Lower lobe of right lung (tissue), 2 donors: ENCODE data around the gene SLC39A11. TPM values are rescaled to one million over a fixed set of nuclear protein-coding genes. Genes with fewer than 3 reads are reported as not detected.
A peak's percentile ranks its signal among the peaks of the same experiment; 100 is the strongest.

ENCODE experiments used
- ATAC-seq, 2 donors: fragments of 200-7000 bp; cut with Tn5 transposase; one replicate each; pipeline ENCODE4 v1.9.1; 2020 to 2022; ENCODE audit warnings: mild to moderate bottlenecking in 2 of 2, moderate library complexity in 2 of 2
- DNase-seq: peaks from one replicate; pipeline ENCODE4 v3.0.0-alpha.2; 2020
- H3K27ac ChIP-seq: fragments of 200-600 bp; one replicate; pipeline ENCODE4 v1.8.0; 2022
- H3K27me3 ChIP-seq: fragments of 200-600 bp; one replicate; pipeline ENCODE4 v1.8.0; 2022; ENCODE audit warnings: low read depth
- H3K36me3 ChIP-seq: fragments of 200-600 bp; one replicate; pipeline ENCODE4 v1.8.0; 2022; ENCODE audit warnings: mild to moderate bottlenecking
- H3K4me1 ChIP-seq: fragments of 200-600 bp; one replicate; pipeline ENCODE4 v1.8.0; 2022
- H3K4me3 ChIP-seq: fragments of 200-600 bp; one replicate; pipeline ENCODE4 v1.8.0; 2022; ENCODE audit warnings: mild to moderate bottlenecking
- H3K9me3 ChIP-seq: fragments of 200-600 bp; one replicate; pipeline ENCODE4 v1.8.0; 2022
- CTCF ChIP-seq: fragments of 200-600 bp; IDR thresholded peaks from one replicate; pipeline ENCODE4 v1.8.0; 2022; ENCODE audit warnings: antibody characterized with exemption, mild to moderate bottlenecking
- intact Hi-C: fragments of 100-400 bp; cut with DNase I; formaldehyde crosslinking; loops from one replicate; pipeline ENCODE4 v1.11.0; 2022
- total RNA-seq: library from RNA; stranded (reverse); fragmentation: NEBNext Ultra II Directional; extraction: Animal tissue kit (Norgen Biotek cat#: 25700); gene quantifications from one replicate; pipeline ENCODE4 v1.2.1, GENCODE V29; 2021
- donor health status: DM: no; HTN: yes; CAD: no; lungs with severe emphysema.

SLC39A11 gene
- total RNA-seq, 1 donor from 2014 or later = 39.7 TPM

- peak; percentile 48 for DNase-seq
- H3K9me3 ChIP-seq = no peaks in the 10 kb centered on the region
- H3K27ac ChIP-seq = peak overlapping the region; percentile 79
- peak overlapping the region; percentile 81 for H3K4me3 ChIP-seq
- H3K4me1 ChIP-seq = peaks cover 32% of the 10 kb centered on the region
- peak; percentile 69 to 71 for ATAC-seq
- H3K36me3 ChIP-seq = peaks cover 15% of the 10 kb centered on the region
- no peaks in the 10 kb centered on the region for H3K27me3 ChIP-seq
- intact Hi-C loops = loop anchor here (5.0 kb wide), 1 partner anchor 50 kb away; no protein-coding TSS in a partner anchor
- no peak for TF ChIP-seq CTCF
Measured at GRCh38 chr17:73091770-73092522, 542 bp downstream of the SLC39A11 start.

GRCh38 chr17:73091410-73091769 is 1.1 kb downstream of the SLC39A11 start:
- ATAC-seq (no peak), DNase-seq (no peak)
- no peaks in the 10 kb centered on the region for H3K27me3 ChIP-seq
- intact Hi-C loops = loop anchor here (5.0 kb wide), 1 partner anchor 49 kb away; no protein-coding TSS in a partner anchor
- H3K4me3 ChIP-seq = peak overlapping the region; percentile 81
- H3K4me1 ChIP-seq = peaks cover 32% of the 10 kb centered on the region
- peak overlapping the region; percentile 79 for H3K27ac ChIP-seq
- H3K36me3 ChIP-seq = peaks cover 17% of the 10 kb centered on the region
- TF ChIP-seq CTCF = no peak
- H3K9me3 ChIP-seq = no peaks in the 10 kb centered on the region

GRCh38 chr17:73090396-73091202 is 1.9 kb downstream of the SLC39A11 start:
- DNase-seq (no peak), ATAC-seq (no peak)
- H3K4me1 ChIP-seq = peaks cover 32% of the 10 kb centered on the region
- H3K27me3 ChIP-seq = no peaks in the 10 kb centered on the region
- no peak overlapping the region for H3K27ac ChIP-seq
- peaks cover 17% of the 10 kb centered on the region for H3K36me3 ChIP-seq
- H3K9me3 ChIP-seq = no peaks in the 10 kb centered on the region
- H3K4me3 ChIP-seq = no peak overlapping the region
- TF ChIP-seq CTCF = no peak
- intact Hi-C loops = loop anchor here (5.0 kb wide), 1 partner anchor 48 kb away; no protein-coding TSS in a partner anchor

- Histone ChIP-seq H3K36me3 (peaks cover 17% of the 10 kb centered on the region), H3K4me1 (peaks cover 32% of the 10 kb centered on the region), H3K4me3 (no peak overlapping the region), H3K27me3 (no peaks in the 10 kb centered on the region), H3K27ac (no peak overlapping the region), H3K9me3 (no peaks in the 10 kb centered on the region)
- intact Hi-C loops = loop anchor here (5.0 kb wide), 1 partner anchor 47 kb away; no protein-coding TSS in a partner anchor
- ATAC-seq = no peak
- TF ChIP-seq CTCF = no peak
- no peak for DNase-seq
Measured at GRCh38 chr17:73089322-73090317, 2.9 kb downstream of the SLC39A11 start.

GRCh38 chr17:73088561-73088960 is 3.9 kb downstream of the SLC39A11 start:
- intact Hi-C loops = no loop called here
- Histone ChIP-seq H3K4me3 (no peak overlapping the region), H3K9me3 (no peaks in the 10 kb centered on the region), H3K27ac (no peak overlapping the region), H3K36me3 (peaks cover 28% of the 10 kb centered on the region), H3K27me3 (no peaks in the 10 kb centered on the region), H3K4me1 (peaks cover 32% of the 10 kb centered on the region)
- ATAC-seq = no peak
- DNase-seq = peak; percentile 46
- TF ChIP-seq CTCF = no peak
